ENCODE measurements around the gene TES.

TES gene

GRCh38 chr7:116187400-116187799 lies 22.9 kb upstream of the TES start:
- Histone ChIP-seq H3K27me3 (ENCODE audit: control insufficient read depth in 2 of 2, insufficient read depth in 2 of 2, low read length in 2 of 2) (no peaks in the 10 kb centered on the region), H3K9ac (ENCODE audit: low read depth in 1 of 2, low read length in 2 of 2) (no peak overlapping the region), H3K36me3 (ENCODE audit: control insufficient read depth in 2 of 2, insufficient read depth in 2 of 2, low read length in 2 of 2) (no peaks in the 10 kb centered on the region), H3K4me3 (ENCODE audit: low read length in 2 of 2) (no peak overlapping the region), H3K9me3 (ENCODE audit: control insufficient read depth in 2 of 2, low read length in 2 of 2) (no peaks in the 10 kb centered on the region), H3K4me1 (ENCODE audit: control insufficient read depth in 2 of 2, insufficient read depth in 2 of 2, low read length in 2 of 2) (no peaks in the 10 kb centered on the region), H3K27ac (ENCODE audit: low read depth in 2 of 2, low read length in 2 of 2) (no peak overlapping the region)

GRCh38 chr7:116193329-116194087 lies 16.8 kb upstream of the TES start:
- Histone ChIP-seq H3K27me3 (ENCODE audit: control insufficient read depth in 2 of 2, insufficient read depth in 2 of 2, low read length in 2 of 2) (no peaks in the 10 kb centered on the region), H3K9me3 (ENCODE audit: control insufficient read depth in 2 of 2, low read length in 2 of 2) (no peaks in the 10 kb centered on the region), H3K36me3 (ENCODE audit: control insufficient read depth in 2 of 2, insufficient read depth in 2 of 2, low read length in 2 of 2) (no peaks in the 10 kb centered on the region), H3K27ac (ENCODE audit: low read depth in 2 of 2, low read length in 2 of 2) (no peak overlapping the region), H3K4me1 (ENCODE audit: control insufficient read depth in 2 of 2, insufficient read depth in 2 of 2, low read length in 2 of 2) (no peaks in the 10 kb centered on the region), H3K9ac (ENCODE audit: low read depth in 1 of 2, low read length in 2 of 2) (no peak overlapping the region), H3K4me3 (ENCODE audit: low read length in 2 of 2) (no peak overlapping the region)

GRCh38 chr7:116194115-116194514 lies 16.2 kb upstream of the TES start:
- H3K4me1 ChIP-seq (ENCODE audit: control insufficient read depth in 2 of 2, insufficient read depth in 2 of 2, low read length in 2 of 2): no peaks in the 10 kb centered on the region
- no peaks in the 10 kb centered on the region for H3K36me3 ChIP-seq (ENCODE audit: control insufficient read depth in 2 of 2, insufficient read depth in 2 of 2, low read length in 2 of 2)
- H3K4me3 ChIP-seq (ENCODE audit: low read length in 2 of 2): no peak overlapping the region
- no peaks in the 10 kb centered on the region for H3K27me3 ChIP-seq (ENCODE audit: control insufficient read depth in 2 of 2, insufficient read depth in 2 of 2, low read length in 2 of 2)
- no peaks in the 10 kb centered on the region for H3K9me3 ChIP-seq (ENCODE audit: control insufficient read depth in 2 of 2, low read length in 2 of 2)
- H3K27ac ChIP-seq (ENCODE audit: low read depth in 2 of 2, low read length in 2 of 2): no peak overlapping the region
- H3K9ac ChIP-seq (ENCODE audit: low read depth in 1 of 2, low read length in 2 of 2): no peak overlapping the region

- no peak overlapping the region for H3K4me3 ChIP-seq (ENCODE audit: low read length in 2 of 2)
- no peaks in the 10 kb centered on the region for H3K36me3 ChIP-seq (ENCODE audit: control insufficient read depth in 2 of 2, insufficient read depth in 2 of 2, low read length in 2 of 2)
- no peak overlapping the region for H3K9ac ChIP-seq (ENCODE audit: low read depth in 1 of 2, low read length in 2 of 2)
- H3K27ac ChIP-seq (ENCODE audit: low read depth in 2 of 2, low read length in 2 of 2): no peak overlapping the region
- no peaks in the 10 kb centered on the region for H3K4me1 ChIP-seq (ENCODE audit: control insufficient read depth in 2 of 2, insufficient read depth in 2 of 2, low read length in 2 of 2)
- no peaks in the 10 kb centered on the region for H3K27me3 ChIP-seq (ENCODE audit: control insufficient read depth in 2 of 2, insufficient read depth in 2 of 2, low read length in 2 of 2)
- no peaks in the 10 kb centered on the region for H3K9me3 ChIP-seq (ENCODE audit: control insufficient read depth in 2 of 2, low read length in 2 of 2)
Observed at GRCh38 chr7:116195451-116195850, 14.9 kb upstream of the TES start.

- Histone ChIP-seq H3K4me1 (ENCODE audit: control insufficient read depth in 2 of 2, insufficient read depth in 2 of 2, low read length in 2 of 2) (no peaks in the 10 kb centered on the region), H3K27me3 (ENCODE audit: control insufficient read depth in 2 of 2, insufficient read depth in 2 of 2, low read length in 2 of 2) (no peaks in the 10 kb centered on the region), H3K27ac (ENCODE audit: low read depth in 2 of 2, low read length in 2 of 2) (no peak overlapping the region), H3K9me3 (ENCODE audit: control insufficient read depth in 2 of 2, low read length in 2 of 2) (no peaks in the 10 kb centered on the region), H3K36me3 (ENCODE audit: control insufficient read depth in 2 of 2, insufficient read depth in 2 of 2, low read length in 2 of 2) (no peaks in the 10 kb centered on the region), H3K4me3 (ENCODE audit: low read length in 2 of 2) (no peak overlapping the region), H3K9ac (ENCODE audit: low read depth in 1 of 2, low read length in 2 of 2) (no peak overlapping the region)
Observed at GRCh38 chr7:116196947-116197346, 13.4 kb upstream of the TES start.

GRCh38 chr7:116197360-116197759 lies 13.0 kb upstream of the TES start:
- no peaks in the 10 kb centered on the region for H3K36me3 ChIP-seq (ENCODE audit: control insufficient read depth in 2 of 2, insufficient read depth in 2 of 2, low read length in 2 of 2)
- no peak overlapping the region for H3K4me3 ChIP-seq (ENCODE audit: low read length in 2 of 2)
- H3K9ac ChIP-seq (ENCODE audit: low read depth in 1 of 2, low read length in 2 of 2): no peak overlapping the region
- no peaks in the 10 kb centered on the region for H3K27me3 ChIP-seq (ENCODE audit: control insufficient read depth in 2 of 2, insufficient read depth in 2 of 2, low read length in 2 of 2)
- H3K27ac ChIP-seq (ENCODE audit: low read depth in 2 of 2, low read length in 2 of 2): no peak overlapping the region
- no peaks in the 10 kb centered on the region for H3K4me1 ChIP-seq (ENCODE audit: control insufficient read depth in 2 of 2, insufficient read depth in 2 of 2, low read length in 2 of 2)
- no peaks in the 10 kb centered on the region for H3K9me3 ChIP-seq (ENCODE audit: control insufficient read depth in 2 of 2, low read length in 2 of 2)

- no peaks in the 10 kb centered on the region for H3K4me1 ChIP-seq (ENCODE audit: control insufficient read depth in 2 of 2, insufficient read depth in 2 of 2, low read length in 2 of 2)
- no peak overlapping the region for H3K9ac ChIP-seq (ENCODE audit: low read depth in 1 of 2, low read length in 2 of 2)
- no peak overlapping the region for H3K27ac ChIP-seq (ENCODE audit: low read depth in 2 of 2, low read length in 2 of 2)
- no peaks in the 10 kb centered on the region for H3K27me3 ChIP-seq (ENCODE audit: control insufficient read depth in 2 of 2, insufficient read depth in 2 of 2, low read length in 2 of 2)
- H3K36me3 ChIP-seq (ENCODE audit: control insufficient read depth in 2 of 2, insufficient read depth in 2 of 2, low read length in 2 of 2): no peaks in the 10 kb centered on the region
- H3K4me3 ChIP-seq (ENCODE audit: low read length in 2 of 2): no peak overlapping the region
- no peaks in the 10 kb centered on the region for H3K9me3 ChIP-seq (ENCODE audit: control insufficient read depth in 2 of 2, low read length in 2 of 2)
Observed at GRCh38 chr7:116198748-116199410, 11.5 kb upstream of the TES start.

GRCh38 chr7:116200963-116201362 lies 9.4 kb upstream of the TES start:
- H3K27me3 ChIP-seq (ENCODE audit: control insufficient read depth in 2 of 2, insufficient read depth in 2 of 2, low read length in 2 of 2): no peaks in the 10 kb centered on the region
- no peak overlapping the region for H3K4me3 ChIP-seq (ENCODE audit: low read length in 2 of 2)
- no peak overlapping the region for H3K27ac ChIP-seq (ENCODE audit: low read depth in 2 of 2, low read length in 2 of 2)
- H3K4me1 ChIP-seq (ENCODE audit: control insufficient read depth in 2 of 2, insufficient read depth in 2 of 2, low read length in 2 of 2): no peaks in the 10 kb centered on the region
- no peak overlapping the region for H3K9ac ChIP-seq (ENCODE audit: low read depth in 1 of 2, low read length in 2 of 2)
- no peaks in the 10 kb centered on the region for H3K9me3 ChIP-seq (ENCODE audit: control insufficient read depth in 2 of 2, low read length in 2 of 2)
- H3K36me3 ChIP-seq (ENCODE audit: control insufficient read depth in 2 of 2, insufficient read depth in 2 of 2, low read length in 2 of 2): no peaks in the 10 kb centered on the region

GRCh38 chr7:116206141-116206540 lies 4.2 kb upstream of the TES start:
- Histone ChIP-seq H3K27me3 (ENCODE audit: control insufficient read depth in 2 of 2, insufficient read depth in 2 of 2, low read length in 2 of 2) (no peaks in the 10 kb centered on the region), H3K4me1 (ENCODE audit: control insufficient read depth in 2 of 2, insufficient read depth in 2 of 2, low read length in 2 of 2) (no peaks in the 10 kb centered on the region)

GRCh38 chr7:116208919-116209318 lies 1.4 kb upstream of the TES start:
- Histone ChIP-seq H3K27ac (ENCODE audit: low read depth in 2 of 2, low read length in 2 of 2) (no peak overlapping the region), H3K36me3 (ENCODE audit: control insufficient read depth in 2 of 2, insufficient read depth in 2 of 2, low read length in 2 of 2) (no peaks in the 10 kb centered on the region), H3K4me1 (ENCODE audit: control insufficient read depth in 2 of 2, insufficient read depth in 2 of 2, low read length in 2 of 2) (peaks cover 9 to 11% of the 10 kb centered on the region in 2 donors), H3K27me3 (ENCODE audit: control insufficient read depth in 2 of 2, insufficient read depth in 2 of 2, low read length in 2 of 2) (no peaks in the 10 kb centered on the region), H3K9me3 (ENCODE audit: control insufficient read depth in 2 of 2, low read length in 2 of 2) (no peaks in the 10 kb centered on the region), H3K4me3 (ENCODE audit: low read length in 2 of 2) (no peak overlapping the region), H3K9ac (ENCODE audit: low read depth in 1 of 2, low read length in 2 of 2) (no peak overlapping the region)

More at GRCh38 chr7:116206141-116206540, 4.2 kb upstream of the TES start:
- no peak overlapping the region for H3K27ac ChIP-seq (ENCODE audit: low read depth in 2 of 2, low read length in 2 of 2)
- H3K9me3 ChIP-seq (ENCODE audit: control insufficient read depth in 2 of 2, low read length in 2 of 2): no peaks in the 10 kb centered on the region
- H3K36me3 ChIP-seq (ENCODE audit: control insufficient read depth in 2 of 2, insufficient read depth in 2 of 2, low read length in 2 of 2): no peaks in the 10 kb centered on the region
- no peak overlapping the region for H3K4me3 ChIP-seq (ENCODE audit: low read length in 2 of 2)
- no peak overlapping the region for H3K9ac ChIP-seq (ENCODE audit: low read depth in 1 of 2, low read length in 2 of 2)

All from mucosa of rectum (tissue), 2 donors.